ENCODE data around the gene ALDH4A1. TPM values are rescaled to one million over a fixed set of nuclear protein-coding genes. Genes with fewer than 3 reads are reported as not detected.
"Not testable (repeated sequence)": the region's sequence is repeated elsewhere in the genome, so short reads cannot be mapped to it uniquely, and the experiment has no call there.

ALDH4A1 gene
- total RNA-seq, 1 donor from 2014 or later: 35.9 TPM

DNA sequence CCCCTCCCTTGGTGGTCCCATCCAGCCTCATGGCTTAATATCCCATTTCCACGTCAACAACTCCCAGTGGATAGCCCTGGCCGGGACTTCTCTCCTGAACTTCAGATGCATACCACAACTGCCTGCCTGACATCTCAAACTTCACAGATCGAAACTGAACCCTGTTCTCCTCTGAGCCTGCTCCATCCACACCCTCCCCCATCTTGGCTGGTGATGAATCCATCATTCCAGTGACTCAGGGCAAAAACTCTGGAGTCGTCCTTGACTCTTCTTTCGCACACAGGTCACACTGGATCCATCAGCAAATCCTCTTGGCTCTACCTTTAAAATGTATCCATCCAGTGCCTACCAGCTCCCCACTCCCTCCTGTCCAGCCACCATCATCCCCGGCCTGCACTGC is 46.8 kb downstream of the ALDH4A1 start:
- no peak overlapping the region for H3K4me3 ChIP-seq
- peaks cover 65% of the 10 kb centered on the region for H3K27me3 ChIP-seq (ENCODE audit: low read depth)
- DNase-seq: no peak
- intact Hi-C loops (cut with micrococcal nuclease): no loop called here
- no peaks in the 10 kb centered on the region for H3K4me1 ChIP-seq
- H3K36me3 ChIP-seq: no peaks in the 10 kb centered on the region
- no peaks in the 10 kb centered on the region for H3K9me3 ChIP-seq (replicated peaks)
- no peak overlapping the region for H3K27ac ChIP-seq (replicated peaks)
- TF ChIP-seq, protein P1, sequence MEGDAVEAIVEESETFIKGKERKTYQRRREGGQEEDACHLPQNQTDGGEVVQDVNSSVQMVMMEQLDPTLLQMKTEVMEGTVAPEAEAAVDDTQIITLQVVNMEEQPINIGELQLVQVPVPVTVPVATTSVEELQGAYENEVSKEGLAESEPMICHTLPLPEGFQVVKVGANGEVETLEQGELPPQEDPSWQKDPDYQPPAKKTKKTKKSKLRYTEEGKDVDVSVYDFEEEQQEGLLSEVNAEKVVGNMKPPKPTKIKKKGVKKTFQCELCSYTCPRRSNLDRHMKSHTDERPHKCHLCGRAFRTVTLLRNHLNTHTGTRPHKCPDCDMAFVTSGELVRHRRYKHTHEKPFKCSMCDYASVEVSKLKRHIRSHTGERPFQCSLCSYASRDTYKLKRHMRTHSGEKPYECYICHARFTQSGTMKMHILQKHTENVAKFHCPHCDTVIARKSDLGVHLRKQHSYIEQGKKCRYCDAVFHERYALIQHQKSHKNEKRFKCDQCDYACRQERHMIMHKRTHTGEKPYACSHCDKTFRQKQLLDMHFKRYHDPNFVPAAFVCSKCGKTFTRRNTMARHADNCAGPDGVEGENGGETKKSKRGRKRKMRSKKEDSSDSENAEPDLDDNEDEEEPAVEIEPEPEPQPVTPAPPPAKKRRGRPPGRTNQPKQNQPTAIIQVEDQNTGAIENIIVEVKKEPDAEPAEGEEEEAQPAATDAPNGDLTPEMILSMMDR (IDR thresholded peaks at IDR 0.05; ENCODE audit: borderline replicate concordance): no peak

DNA sequence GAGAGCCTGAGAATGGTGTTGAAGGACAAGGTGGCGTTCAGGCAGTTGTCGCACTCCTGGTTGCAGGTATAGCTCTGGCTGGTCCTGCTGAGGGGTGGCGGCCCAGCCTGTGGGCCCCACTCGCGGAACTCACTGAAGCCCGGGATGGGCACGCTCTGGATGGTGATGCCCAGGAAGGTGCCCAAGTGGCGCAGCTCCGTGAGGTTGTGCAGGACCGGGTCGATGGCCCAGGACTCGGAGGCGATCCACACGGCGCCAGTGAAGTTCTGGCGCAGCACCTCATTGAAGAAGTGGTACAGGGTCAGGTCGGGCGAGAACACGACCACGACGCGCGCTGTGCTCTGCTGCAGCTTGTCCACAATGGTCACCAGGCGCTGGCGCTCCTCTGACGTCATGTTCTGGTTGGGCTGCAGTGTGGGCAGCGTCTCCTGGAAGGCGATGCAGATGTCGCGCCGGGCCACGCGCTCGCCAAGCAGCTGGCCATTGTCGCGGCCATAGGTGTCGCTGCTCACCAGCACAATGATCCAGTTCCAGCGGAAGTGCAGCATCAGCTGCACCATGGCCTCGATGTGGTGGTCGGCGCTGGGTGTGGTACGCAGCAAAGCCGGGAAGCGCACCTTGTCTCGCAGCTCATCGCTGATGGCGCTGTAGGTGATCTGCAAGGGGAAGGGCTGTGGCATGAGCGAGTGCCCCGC is 47.9 kb downstream of the ALDH4A1 start:
- H3K9me3 ChIP-seq (replicated peaks): no peaks in the 10 kb centered on the region
- no peaks in the 10 kb centered on the region for H3K36me3 ChIP-seq
- H3K4me1 ChIP-seq: no peaks in the 10 kb centered on the region
- intact Hi-C loops (cut with micrococcal nuclease): no loop called here
- H3K27me3 ChIP-seq (ENCODE audit: low read depth): peaks cover 76% of the 10 kb centered on the region
- H3K27ac ChIP-seq (replicated peaks): no peak overlapping the region
- no peak overlapping the region for H3K4me3 ChIP-seq
- TF ChIP-seq, protein P1 (IDR thresholded peaks at IDR 0.05; ENCODE audit: borderline replicate concordance): no peak
- DNase-seq: no peak

DNA sequence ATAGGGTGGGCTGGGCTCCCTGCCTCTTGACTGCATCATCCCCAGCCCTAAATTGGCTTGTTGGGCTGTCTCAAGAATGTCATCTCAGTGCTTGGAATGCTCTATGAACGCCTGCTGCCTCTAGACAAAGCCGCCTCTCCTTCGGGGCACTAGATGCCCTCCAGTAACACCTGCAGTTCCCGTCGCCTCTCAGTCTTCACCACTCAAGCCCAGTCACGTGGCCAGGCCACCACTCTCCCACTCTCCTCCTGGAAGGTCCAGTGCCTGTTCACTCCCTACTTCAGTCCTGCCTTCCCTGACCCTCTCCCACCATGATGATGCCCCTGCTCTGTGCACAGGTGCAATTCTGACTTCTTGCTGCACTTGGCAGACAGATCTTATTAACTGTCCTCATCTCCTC is 49.9 kb downstream of the ALDH4A1 start:
- Histone ChIP-seq H3K4me1 (no peaks in the 10 kb centered on the region), H3K27ac (replicated peaks) (no peak overlapping the region), H3K4me3 (no peak overlapping the region), H3K36me3 (no peaks in the 10 kb centered on the region), H3K9me3 (replicated peaks) (no peaks in the 10 kb centered on the region), H3K27me3 (ENCODE audit: low read depth) (peaks cover 89% of the 10 kb centered on the region)
- intact Hi-C loops (cut with micrococcal nuclease): no loop called here
- DNase-seq: no peak
- TF ChIP-seq, protein P1 (IDR thresholded peaks at IDR 0.05; ENCODE audit: borderline replicate concordance): no peak

DNA sequence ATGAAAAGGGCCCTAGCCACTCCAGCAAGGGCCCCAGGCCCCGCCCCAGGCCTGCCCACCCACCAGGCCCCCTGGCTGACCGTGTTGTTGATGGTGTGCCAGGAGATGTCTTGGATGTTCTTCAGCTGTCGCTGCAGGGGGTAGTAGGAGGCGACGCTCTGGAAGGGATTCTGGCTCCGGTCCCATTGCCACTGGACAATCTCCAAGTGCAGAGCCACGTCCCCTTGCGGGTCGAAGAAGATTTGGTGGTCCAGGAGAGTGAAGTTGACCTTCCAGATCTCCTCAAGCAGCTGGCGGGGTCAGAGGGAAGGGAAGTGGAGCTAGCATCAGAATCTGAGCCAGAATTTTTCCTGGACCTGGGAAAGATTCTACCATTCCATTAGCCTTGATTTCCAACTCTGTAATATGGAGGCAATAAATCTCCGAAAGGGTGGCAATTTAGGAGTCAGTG is 53.1 kb downstream of the ALDH4A1 start:
- no peaks in the 10 kb centered on the region for H3K36me3 ChIP-seq
- peaks cover 10% of the 10 kb centered on the region for H3K9me3 ChIP-seq (replicated peaks)
- DNase-seq: no peak
- no peaks in the 10 kb centered on the region for H3K4me1 ChIP-seq
- no peak overlapping the region for H3K27ac ChIP-seq (replicated peaks)
- H3K4me3 ChIP-seq: no peak overlapping the region
- TF ChIP-seq, protein P1 (IDR thresholded peaks at IDR 0.05; ENCODE audit: borderline replicate concordance): no peak
- intact Hi-C loops (cut with micrococcal nuclease): no loop called here
- peaks cover 89% of the 10 kb centered on the region for H3K27me3 ChIP-seq (ENCODE audit: low read depth)

DNA sequence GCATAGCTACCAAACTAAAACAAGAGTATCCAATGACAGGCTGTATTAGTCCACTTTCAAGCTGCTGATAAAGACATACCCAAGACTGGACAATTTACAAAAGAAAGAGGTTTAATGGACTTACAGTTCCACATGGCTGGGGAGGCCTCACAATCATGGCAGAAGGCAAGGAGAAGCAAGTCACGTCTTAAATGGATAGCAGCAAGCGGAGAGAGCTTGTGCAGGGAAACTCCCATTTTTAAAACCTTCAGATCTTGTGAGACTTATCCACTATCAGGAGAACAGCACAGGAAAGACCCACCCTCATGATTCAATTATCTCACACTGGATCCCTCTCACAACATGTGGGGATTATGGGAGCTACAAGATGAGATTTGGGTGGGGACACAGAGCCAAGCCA is 54.6 kb downstream of the ALDH4A1 start:
- Histone ChIP-seq H3K27me3 (ENCODE audit: low read depth) (peaks cover 75% of the 10 kb centered on the region), H3K9me3 (replicated peaks) (peaks cover 12% of the 10 kb centered on the region)
- H3K27ac ChIP-seq (replicated peaks); H3K4me1 ChIP-seq; H3K36me3 ChIP-seq; DNase-seq; H3K4me3 ChIP-seq; intact Hi-C loops (cut with micrococcal nuclease): not testable (repeated sequence)

DNA sequence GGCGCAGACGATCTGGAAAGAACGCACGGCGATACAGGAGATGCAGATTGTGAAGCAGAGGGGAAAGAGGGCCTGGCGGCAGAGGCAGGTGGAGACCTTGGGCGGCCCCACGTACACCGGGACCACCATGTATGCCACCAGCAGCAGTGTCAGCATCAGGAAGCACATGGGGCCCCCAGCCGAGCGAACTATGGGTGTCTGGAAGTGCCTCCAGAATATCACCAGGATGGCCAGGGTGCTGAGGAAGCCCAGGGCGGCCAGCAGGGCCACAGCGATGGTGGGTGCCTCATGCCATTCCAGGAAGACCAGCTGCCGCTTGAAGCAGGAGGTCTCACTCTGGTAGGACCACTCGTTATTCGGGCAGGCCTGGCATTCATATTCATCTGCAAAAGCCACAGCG is 62.2 kb downstream of the ALDH4A1 start:
- intact Hi-C loops (cut with micrococcal nuclease): no loop called here
- H3K27me3 ChIP-seq (ENCODE audit: low read depth): peaks cover 76% of the 10 kb centered on the region

More for the DNA sequence above, 62.2 kb downstream of the ALDH4A1 start:
- Histone ChIP-seq H3K9me3 (replicated peaks) (peaks cover 13% of the 10 kb centered on the region), H3K27ac (replicated peaks) (no peak overlapping the region), H3K4me1 (no peaks in the 10 kb centered on the region), H3K4me3 (no peak overlapping the region), H3K36me3 (no peaks in the 10 kb centered on the region)
- TF ChIP-seq, protein P1 (IDR thresholded peaks at IDR 0.05; ENCODE audit: borderline replicate concordance): no peak
- DNase-seq: no peak
